Panc1 (cell line): ENCODE data around the gene CHPF2. TPM values are rescaled to one million over a fixed set of nuclear protein-coding genes. Genes with fewer than 3 reads are reported as not detected.

ENCODE experiments used
- ATAC-seq: fragments of 200-7000 bp; cut with Tn5 transposase; 2 replicates; pipeline ENCODE4 v1.9.1; 2020; ENCODE audit warnings: mild to moderate bottlenecking, moderate library complexity
- BruUV-seq: library from RNA; stranded (reverse); fragments of 400-500 nt; replicated peaks from 2 replicates; lab custom pipeline; 2021; lab: Mats Ljungman, UMichigan
- CTCF ChIA-PET: fragments of 300-600 bp; sonication (Branson Sonifier 250); formaldehyde crosslinking; loops from one replicate; lab custom pipeline; 2022; ENCODE audit warnings: antibody characterized with exemption; lab: Charles Lee
- POLR2A ChIA-PET: fragments of 300-600 bp; sonication (Branson Sonifier 250); formaldehyde crosslinking; loops from one replicate; lab custom pipeline; 2022; ENCODE audit warnings: antibody characterized with exemption; lab: Charles Lee
- DNase-seq: peaks from one replicate; pipeline ENCODE4 v3.0.0-alpha.2; 2010; ENCODE audit warnings: low read depth, low spot score
- H3K27ac ChIP-seq: 2 replicates; pipeline ENCODE4 v1.5.1; 2011; ENCODE audit warnings: mild to moderate bottlenecking, low read length, inconsistent platforms
- H3K27me3 ChIP-seq: fragments of 200-500 bp; sonication (Bioruptor generic); 2 replicates; pipeline ENCODE4 v1.6.0; 2014; ENCODE audit warnings: low read length, inconsistent platforms; ENCODE audit not compliant: control insufficient read depth, insufficient read depth
- H3K36me3 ChIP-seq: fragments of 200-500 bp; sonication (Bioruptor generic); 2 replicates; pipeline ENCODE4 v1.5.1; 2014; ENCODE audit warnings: inconsistent platforms, mild to moderate bottlenecking, low read length, moderate library complexity; ENCODE audit not compliant: control insufficient read depth, insufficient read depth
- H3K4me1 ChIP-seq: 2 replicates; pipeline ENCODE4 v1.5.1; 2011; ENCODE audit warnings: inconsistent platforms, mild to moderate bottlenecking, low read length, moderate library complexity; ENCODE audit not compliant: control insufficient read depth, insufficient read depth
- H3K4me3 ChIP-seq, 2 experiments: 2 replicates each; pipeline ENCODE4 v1.5.1; 2011 to 2012; ENCODE audit warnings: low read depth in 2 of 2, low read length in 2 of 2, mild to moderate bottlenecking in 2 of 2, inconsistent platforms in 1 of 2, moderate library complexity in 1 of 2
- H3K9me3 ChIP-seq: fragments of 200-500 bp; sonication (Bioruptor generic); 2 replicates; pipeline ENCODE4 v1.5.1; 2014; ENCODE audit warnings: low read depth, mild to moderate bottlenecking, inconsistent platforms, low read length, moderate library complexity; ENCODE audit not compliant: control insufficient read depth, insufficient read depth
- POLR2AphosphoS5 ChIP-seq: IDR thresholded peaks from 2 replicates; pipeline ENCODE4 v1.6.1; 2012; ENCODE audit warnings: mild to moderate bottlenecking, low read depth, low read length, moderate library complexity
- SIN3A ChIP-seq: IDR thresholded peaks from 2 replicates; pipeline ENCODE4 v1.6.1; 2012; ENCODE audit warnings: low read depth, mild to moderate bottlenecking, low read length, moderate library complexity, borderline replicate concordance; ENCODE audit not compliant: insufficient read depth
- TCF7L2 ChIP-seq: IDR thresholded peaks from 2 replicates; pipeline ENCODE4 v1.6.1; 2011; ENCODE audit warnings: mild to moderate bottlenecking, low read depth, low read length, inconsistent platforms
- in situ Hi-C: cut with HindIII; loops from 2 replicates; pipeline ENCODE4 v1.10.0; 2016; ENCODE audit warnings: low sequenced_read_pairs, low pct_unique_long_range_greater_than_20kb
- intact Hi-C: fragments of 100-400 bp; cut with micrococcal nuclease; formaldehyde crosslinking; loops from one replicate; pipeline ENCODE4 v1.10.0; 2022; ENCODE audit not compliant: unreplicated experiment
- total RNA-seq: library from RNA; stranded (reverse); gene quantifications from one replicate; pipeline ENCODE4 v1.2.1, GENCODE V29; 2021; ENCODE audit not compliant: unreplicated experiment
- TF ChIP-seq, protein P1 (sequence below), 2 experiments: IDR thresholded peaks; 2 replicates each; pipeline ENCODE4 v1.6.1; 2011 to 2012; ENCODE audit warnings: low read depth in 2 of 2, control low read depth in 1 of 2, low read length in 1 of 2, mild to moderate bottlenecking in 1 of 2, moderate library complexity in 1 of 2; ENCODE audit not compliant: insufficient read depth in 1 of 2
- TF ChIP-seq, protein P2 (sequence below): fragments of 450-650 bp; IDR thresholded peaks from 2 replicates; pipeline ENCODE4 v1.5.1; 2017; ENCODE audit warnings: mild to moderate bottlenecking

Gene CHPF2
- total RNA-seq, 1 experiment from 2014 or later, result 44.9 TPM

GRCh38 chr7:151280388-151281019 is 48.2 kb downstream of the CHPF2 start:
- intact Hi-C loops (no loop called here), in situ Hi-C loops (no loop called here)
- Histone ChIP-seq H3K4me1 (peaks cover 5% of the 10 kb centered on the region; the same call in 1 of the 2 replicates), H3K36me3 (no peaks in the 10 kb centered on the region), H3K27ac (no peak overlapping the region), H3K4me3 (no peak overlapping the region), H3K27me3 (peaks cover 4% of the 10 kb centered on the region; the same call in 1 of the 2 replicates), H3K9me3 (no peaks in the 10 kb centered on the region; the same call in 1 of the 2 replicates)
- ATAC-seq (no peak), DNase-seq (no peak)
- POLR2A ChIA-PET, result no interaction called here
- CTCF ChIA-PET, result no interaction called here
- TF ChIP-seq, protein P1, sequence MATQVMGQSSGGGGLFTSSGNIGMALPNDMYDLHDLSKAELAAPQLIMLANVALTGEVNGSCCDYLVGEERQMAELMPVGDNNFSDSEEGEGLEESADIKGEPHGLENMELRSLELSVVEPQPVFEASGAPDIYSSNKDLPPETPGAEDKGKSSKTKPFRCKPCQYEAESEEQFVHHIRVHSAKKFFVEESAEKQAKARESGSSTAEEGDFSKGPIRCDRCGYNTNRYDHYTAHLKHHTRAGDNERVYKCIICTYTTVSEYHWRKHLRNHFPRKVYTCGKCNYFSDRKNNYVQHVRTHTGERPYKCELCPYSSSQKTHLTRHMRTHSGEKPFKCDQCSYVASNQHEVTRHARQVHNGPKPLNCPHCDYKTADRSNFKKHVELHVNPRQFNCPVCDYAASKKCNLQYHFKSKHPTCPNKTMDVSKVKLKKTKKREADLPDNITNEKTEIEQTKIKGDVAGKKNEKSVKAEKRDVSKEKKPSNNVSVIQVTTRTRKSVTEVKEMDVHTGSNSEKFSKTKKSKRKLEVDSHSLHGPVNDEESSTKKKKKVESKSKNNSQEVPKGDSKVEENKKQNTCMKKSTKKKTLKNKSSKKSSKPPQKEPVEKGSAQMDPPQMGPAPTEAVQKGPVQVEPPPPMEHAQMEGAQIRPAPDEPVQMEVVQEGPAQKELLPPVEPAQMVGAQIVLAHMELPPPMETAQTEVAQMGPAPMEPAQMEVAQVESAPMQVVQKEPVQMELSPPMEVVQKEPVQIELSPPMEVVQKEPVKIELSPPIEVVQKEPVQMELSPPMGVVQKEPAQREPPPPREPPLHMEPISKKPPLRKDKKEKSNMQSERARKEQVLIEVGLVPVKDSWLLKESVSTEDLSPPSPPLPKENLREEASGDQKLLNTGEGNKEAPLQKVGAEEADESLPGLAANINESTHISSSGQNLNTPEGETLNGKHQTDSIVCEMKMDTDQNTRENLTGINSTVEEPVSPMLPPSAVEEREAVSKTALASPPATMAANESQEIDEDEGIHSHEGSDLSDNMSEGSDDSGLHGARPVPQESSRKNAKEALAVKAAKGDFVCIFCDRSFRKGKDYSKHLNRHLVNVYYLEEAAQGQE (IDR thresholded peaks at IDR 0.05; ENCODE audit: insufficient read depth in 1 of 2, low read depth in 2 of 2, low read length in 1 of 2), result no peak
- TF ChIP-seq SIN3A, result no peak
- TF ChIP-seq, protein P2, sequence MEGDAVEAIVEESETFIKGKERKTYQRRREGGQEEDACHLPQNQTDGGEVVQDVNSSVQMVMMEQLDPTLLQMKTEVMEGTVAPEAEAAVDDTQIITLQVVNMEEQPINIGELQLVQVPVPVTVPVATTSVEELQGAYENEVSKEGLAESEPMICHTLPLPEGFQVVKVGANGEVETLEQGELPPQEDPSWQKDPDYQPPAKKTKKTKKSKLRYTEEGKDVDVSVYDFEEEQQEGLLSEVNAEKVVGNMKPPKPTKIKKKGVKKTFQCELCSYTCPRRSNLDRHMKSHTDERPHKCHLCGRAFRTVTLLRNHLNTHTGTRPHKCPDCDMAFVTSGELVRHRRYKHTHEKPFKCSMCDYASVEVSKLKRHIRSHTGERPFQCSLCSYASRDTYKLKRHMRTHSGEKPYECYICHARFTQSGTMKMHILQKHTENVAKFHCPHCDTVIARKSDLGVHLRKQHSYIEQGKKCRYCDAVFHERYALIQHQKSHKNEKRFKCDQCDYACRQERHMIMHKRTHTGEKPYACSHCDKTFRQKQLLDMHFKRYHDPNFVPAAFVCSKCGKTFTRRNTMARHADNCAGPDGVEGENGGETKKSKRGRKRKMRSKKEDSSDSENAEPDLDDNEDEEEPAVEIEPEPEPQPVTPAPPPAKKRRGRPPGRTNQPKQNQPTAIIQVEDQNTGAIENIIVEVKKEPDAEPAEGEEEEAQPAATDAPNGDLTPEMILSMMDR, result no peak
- no peak for TF ChIP-seq POLR2AphosphoS5
- no peak for TF ChIP-seq TCF7L2
- BruUV-seq, result no TSS peak

- ATAC-seq, result no peak
- intact Hi-C loops, result no loop called here
- TF ChIP-seq, protein P2, result no peak
- TF ChIP-seq SIN3A (no peak), POLR2AphosphoS5 (no peak), TCF7L2 (no peak)
- TF ChIP-seq, protein P1 (IDR thresholded peaks at IDR 0.05; ENCODE audit: insufficient read depth in 1 of 2, low read depth in 2 of 2, low read length in 1 of 2), result no peak
Observed at GRCh38 chr7:151281686-151282085, 49.4 kb downstream of the CHPF2 start.

More at GRCh38 chr7:151281686-151282085, 49.4 kb downstream of the CHPF2 start:
- Histone ChIP-seq H3K27me3 (peaks cover 4% of the 10 kb centered on the region; the same call in 1 of the 2 replicates), H3K9me3 (no peaks in the 10 kb centered on the region; the same call in 1 of the 2 replicates), H3K36me3 (no peaks in the 10 kb centered on the region), H3K4me1 (no peaks in the 10 kb centered on the region; the same call in 1 of the 2 replicates), H3K4me3 (no peak overlapping the region), H3K27ac (no peak overlapping the region)
- DNase-seq, result no peak
- POLR2A ChIA-PET, result no interaction called here
- in situ Hi-C loops, result no loop called here
- CTCF ChIA-PET, result no interaction called here
- BruUV-seq, result no TSS peak
